HG02623 (cell line): ENCODE measurements around the gene GLT8D1.
"Not testable (repeated sequence)": the region's sequence is repeated elsewhere in the genome, so short reads cannot be mapped to it uniquely, and the experiment has no call there.

Experiments used
- ATAC-seq: cut with Tn5 transposase; IDR thresholded peaks from one replicate; pipeline ENCODE4 v1.9.1; 2021; ENCODE audit warnings: moderate library complexity; ENCODE audit not compliant: unreplicated experiment

GLT8D1 gene

DNA sequence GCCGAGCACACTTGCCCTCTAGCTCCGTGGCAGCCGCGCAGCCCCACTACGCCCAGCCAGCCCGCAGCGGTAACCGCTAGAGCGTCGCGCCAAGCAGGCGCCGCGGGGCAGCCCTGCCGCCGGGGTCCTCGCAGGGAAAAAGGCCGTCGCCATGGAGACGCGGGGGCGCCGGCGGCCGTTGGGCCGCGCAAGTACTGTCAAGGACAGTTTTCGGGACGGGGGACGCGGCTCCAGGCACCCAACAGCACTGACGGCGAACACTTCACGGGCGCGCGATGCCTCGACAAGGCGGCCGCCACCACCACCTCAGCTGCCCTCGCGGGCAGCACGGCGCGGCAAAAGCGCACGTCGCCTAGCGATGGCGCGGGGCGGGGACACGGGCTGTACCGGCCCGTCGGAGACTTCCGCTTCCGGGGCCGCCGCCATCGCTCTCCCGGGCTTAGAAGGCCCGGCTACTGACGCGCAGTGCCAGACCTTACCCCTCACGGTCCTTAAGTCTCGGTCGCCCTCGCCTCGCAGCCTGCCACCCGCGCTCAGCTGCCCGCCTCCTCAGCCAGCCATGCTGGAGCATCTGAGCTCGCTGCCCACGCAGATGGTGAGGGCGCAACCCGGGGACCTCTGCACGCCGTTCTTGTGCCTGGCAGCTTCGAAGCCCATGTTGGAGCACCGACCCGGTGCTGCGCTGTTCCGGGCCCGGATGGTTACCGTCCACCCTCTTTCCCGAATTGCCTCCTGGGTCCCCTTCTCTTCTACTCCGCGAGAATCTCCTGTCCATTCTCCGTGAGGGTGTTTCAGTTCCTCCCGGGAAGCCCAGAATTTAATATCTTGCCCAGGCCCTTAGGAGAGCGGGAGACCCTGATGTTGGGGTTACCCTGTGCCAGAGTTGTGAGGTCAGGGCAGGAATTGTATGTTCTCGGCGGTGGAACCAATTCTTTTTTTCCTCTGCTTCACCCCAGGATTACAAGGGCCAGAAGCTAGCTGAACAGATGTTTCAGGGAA is at the start of gene GLT8D1, which contains the start of gene SPCS1:
Gene GLT8D1 (minus strand): TSS at position 104 of the 999 bp plus-strand sequence. CDS start 5,331 bp downstream, outside the sequence.
Gene SPCS1 (plus strand): TSS at position 419 of the 999 bp plus-strand sequence. CDS start 141 bp downstream, at position 560.
- ATAC-seq, result peak; percentile 65

DNA sequence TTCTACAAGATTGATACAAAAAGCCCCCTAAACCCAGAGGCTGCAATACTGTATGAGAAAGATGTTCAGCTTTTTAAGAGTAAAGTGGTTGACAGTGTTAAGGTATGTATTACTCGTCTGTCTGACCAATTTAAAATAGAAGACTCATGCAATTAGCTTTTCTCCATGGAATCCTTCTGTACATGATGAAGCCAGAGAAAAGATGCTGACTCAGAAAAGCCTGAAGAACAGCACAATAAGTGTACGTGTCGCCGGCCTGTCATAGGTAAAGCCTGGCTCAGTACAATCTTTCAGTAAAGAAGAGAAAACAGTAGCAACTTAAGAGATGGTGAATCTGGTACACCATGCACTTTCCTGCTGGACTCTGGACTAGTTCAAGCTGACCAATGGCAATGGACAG is 48.8 kb upstream of the GLT8D1 start:
- ATAC-seq, result no peak

DNA sequence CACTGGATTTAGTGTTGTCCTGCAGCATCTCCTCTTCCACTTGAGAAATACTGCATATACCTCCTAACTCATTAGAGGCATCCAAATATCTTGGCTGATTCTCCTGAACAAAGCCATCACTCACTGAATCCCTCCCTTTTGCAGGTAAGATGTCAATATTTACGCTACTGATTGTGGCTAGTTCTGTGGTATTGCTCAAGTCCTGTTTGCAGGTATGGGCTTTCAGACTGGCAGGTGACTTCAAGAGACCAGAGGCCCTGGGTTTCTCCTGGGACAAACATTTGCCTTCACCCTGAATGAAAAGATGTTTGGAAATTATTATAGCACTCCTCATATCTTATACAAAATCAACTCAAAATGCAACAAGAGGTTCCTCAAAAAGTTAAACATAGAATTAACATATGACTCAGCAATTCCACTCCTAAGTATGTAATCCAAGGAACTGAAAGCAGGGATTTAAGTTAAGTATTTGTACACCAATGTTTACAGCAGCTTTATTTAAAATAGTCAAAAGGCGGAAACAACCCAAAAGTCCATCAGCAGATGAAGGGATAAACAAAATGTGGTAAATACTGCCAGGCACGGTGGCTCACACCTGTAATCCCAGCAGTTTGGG is 46.6 kb upstream of the GLT8D1 start:
- no peak for ATAC-seq

DNA sequence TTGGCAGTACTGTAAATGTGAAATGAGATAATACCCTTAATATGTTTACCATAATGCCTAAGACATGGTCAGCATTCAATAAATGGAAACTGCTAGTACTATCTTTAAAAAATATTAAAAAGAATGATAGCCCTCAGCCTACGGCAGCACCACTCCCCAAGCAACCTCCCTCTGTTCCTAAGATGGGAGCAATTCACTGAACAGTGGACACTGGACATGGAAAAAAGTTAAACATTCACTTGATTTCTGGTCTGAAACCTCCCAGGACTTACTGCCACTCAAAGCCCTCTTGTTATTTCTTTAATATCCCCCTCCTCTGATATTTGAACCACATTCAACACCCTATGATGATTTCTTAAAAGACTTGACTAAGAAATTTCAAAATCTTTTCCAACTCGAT is 38.1 kb upstream of the GLT8D1 start:
- ATAC-seq, result no peak

- no peak for ATAC-seq
These were observed 37.6 kb upstream of the GLT8D1 start for GRCh38 chr3:52743152-52743551.

DNA sequence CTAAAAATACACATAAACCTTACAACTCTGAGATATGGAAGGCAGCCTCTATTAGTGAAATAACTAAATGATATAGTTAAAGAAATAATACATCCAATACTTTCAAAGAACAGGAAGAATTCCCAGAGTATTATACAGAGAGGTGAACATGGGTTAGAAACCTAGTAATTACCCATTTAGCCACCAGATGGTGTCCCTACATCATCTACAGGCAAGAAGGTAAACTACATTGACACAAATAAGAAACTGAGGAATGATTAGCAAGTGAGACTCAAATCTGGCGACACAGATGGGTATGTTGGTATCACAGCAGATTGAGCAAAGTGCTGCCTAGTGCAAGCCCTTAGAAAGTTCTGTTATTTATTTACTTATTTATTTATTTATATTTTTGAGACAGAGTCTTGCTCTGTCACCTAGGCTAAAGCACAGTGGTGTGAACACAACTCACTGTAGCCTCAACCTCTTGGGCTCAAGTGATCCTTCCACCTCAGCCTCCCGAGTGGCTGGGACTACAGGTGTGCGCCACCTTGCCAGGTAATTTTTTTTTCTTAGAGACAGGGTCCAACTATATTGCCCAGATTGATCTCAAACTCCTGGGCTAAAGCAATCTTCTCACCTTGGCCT is 36.9 kb upstream of the GLT8D1 start:
- ATAC-seq, result no peak

- ATAC-seq, result no peak
These were observed 34.1 kb upstream of the GLT8D1 start for GRCh38 chr3:52739730-52740129.

GRCh38 chr3:52733256-52733891 is 27.8 kb upstream of the GLT8D1 start:
- no peak for ATAC-seq

- ATAC-seq, result no peak
These were observed 26.0 kb upstream of the GLT8D1 start for GRCh38 chr3:52731590-52731989.

GRCh38 chr3:52730681-52731080 is 25.1 kb upstream of the GLT8D1 start:
- ATAC-seq, result no peak

DNA sequence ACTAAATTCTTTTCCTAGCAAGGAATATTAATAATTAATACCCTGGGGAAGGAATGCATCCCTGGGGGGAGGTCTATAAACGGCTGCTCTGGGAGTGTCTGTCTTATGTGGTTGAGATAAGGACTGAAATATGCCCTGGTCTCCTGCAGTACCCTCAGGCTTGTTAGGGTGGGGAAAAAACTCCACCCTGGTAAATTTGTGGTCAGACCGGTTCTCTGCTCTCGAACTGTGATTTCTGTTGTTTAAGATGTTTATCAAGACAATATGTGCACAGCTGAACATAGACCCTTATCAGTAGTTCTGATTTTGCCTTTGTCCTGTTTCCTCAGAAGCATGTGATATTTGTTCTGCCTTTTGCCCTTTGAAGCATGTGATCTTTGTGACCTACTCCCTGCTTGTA is 23.2 kb upstream of the GLT8D1 start:
- not testable (repeated sequence) for ATAC-seq

- ATAC-seq, result no peak
These were observed 18.9 kb upstream of the GLT8D1 start for GRCh38 chr3:52724511-52724910.

DNA sequence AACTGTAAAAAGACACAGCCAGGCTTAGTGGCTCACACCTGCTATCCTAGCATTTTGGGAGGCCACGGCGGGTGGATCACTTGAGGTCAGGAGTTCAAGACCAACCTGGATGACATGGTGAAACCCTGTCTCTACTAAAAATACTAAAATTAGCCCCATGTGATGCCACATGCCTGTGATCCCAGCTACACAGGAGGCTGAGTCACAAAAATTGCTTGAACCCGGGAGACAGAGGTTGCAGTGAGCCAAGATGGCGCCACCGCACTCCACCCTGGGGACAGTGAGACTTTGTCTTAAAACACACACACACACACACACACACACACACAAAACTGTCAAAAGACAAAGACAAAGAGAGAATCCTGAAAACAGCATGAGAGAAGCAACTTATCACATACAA is 18.3 kb upstream of the GLT8D1 start:
- ATAC-seq, result no peak

- no peak for ATAC-seq
These were observed 16.9 kb upstream of the GLT8D1 start for GRCh38 chr3:52722491-52722890.

DNA sequence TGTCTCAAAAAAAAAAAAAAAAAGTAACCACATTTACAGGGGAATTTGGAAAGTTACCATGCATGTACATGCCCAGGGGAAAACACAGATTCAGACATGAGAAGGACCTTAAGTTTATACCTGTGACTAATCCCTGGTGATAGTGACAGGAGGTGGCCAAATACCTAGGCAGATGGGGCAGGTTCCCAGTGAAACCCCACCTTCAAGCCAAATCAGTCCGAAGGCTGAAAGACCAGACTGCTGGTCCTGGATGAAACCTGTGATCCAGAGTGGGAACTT is 16.1 kb upstream of the GLT8D1 start:
- ATAC-seq, result no peak

DNA sequence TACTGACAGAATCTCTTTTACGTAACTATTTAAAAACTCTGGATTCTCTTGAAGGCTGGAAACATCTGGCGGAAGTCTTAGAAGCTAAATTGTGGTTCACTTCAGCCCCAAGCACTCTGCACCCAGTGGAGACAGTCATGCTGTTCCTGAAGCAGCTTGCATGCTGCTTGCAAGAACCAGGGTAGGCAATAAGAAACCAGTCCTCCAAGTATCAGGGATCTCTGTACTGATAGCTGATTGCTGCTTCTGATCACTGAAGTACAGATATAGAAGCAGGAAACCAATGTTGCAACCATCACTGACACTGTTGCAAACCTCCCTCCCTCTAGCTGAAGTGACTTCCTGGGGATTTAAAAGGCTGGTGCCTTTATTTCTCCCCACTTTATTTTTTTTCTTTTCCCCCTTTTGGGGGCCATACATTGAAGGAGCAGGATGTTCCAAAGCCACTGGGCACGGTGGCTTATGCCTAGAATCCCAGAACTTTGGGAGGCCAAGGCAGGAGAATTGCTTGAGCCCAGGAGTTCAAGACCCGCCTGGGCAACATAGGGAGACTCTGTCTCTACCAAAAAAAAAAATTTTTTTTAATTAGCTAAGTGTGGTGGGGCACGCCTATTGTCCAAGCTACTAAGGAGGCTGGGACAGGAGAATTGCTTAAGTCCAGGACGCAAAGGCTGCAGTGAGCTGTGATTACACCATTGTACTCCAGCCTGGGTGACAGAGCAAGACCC is 15.6 kb upstream of the GLT8D1 start:
- no peak for ATAC-seq

GRCh38 chr3:52719618-52720017 is 14.0 kb upstream of the GLT8D1 start:
- no peak for ATAC-seq

DNA sequence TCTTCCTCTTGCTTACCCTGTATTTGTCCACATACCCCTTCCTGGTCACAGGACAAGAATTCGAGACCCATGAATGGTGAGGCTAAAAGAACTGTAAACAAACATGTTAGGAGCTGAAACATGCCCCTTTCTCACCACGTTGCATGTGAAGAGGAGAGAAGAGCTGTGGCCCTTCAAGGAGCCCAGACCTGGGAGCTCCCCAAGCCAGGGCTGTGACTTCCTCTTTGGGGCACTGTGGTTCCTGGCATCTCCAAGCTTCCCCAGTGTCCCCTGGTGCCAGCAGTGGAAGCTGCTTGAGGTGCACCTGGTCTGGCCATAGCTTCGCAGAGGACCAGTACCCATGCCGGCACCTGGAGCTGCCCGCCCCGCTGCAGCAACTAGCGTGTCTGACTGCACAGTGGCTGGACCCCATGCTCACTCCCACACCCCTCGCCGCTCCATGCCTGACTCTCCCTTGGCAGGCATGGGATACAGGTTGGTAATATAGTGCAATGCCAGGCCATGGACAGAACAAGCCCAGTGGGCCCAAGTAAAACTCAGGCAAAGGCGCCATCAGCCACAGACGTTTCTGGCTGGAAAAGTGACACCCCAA is 10.2 kb upstream of the GLT8D1 start:
- no peak for ATAC-seq

DNA sequence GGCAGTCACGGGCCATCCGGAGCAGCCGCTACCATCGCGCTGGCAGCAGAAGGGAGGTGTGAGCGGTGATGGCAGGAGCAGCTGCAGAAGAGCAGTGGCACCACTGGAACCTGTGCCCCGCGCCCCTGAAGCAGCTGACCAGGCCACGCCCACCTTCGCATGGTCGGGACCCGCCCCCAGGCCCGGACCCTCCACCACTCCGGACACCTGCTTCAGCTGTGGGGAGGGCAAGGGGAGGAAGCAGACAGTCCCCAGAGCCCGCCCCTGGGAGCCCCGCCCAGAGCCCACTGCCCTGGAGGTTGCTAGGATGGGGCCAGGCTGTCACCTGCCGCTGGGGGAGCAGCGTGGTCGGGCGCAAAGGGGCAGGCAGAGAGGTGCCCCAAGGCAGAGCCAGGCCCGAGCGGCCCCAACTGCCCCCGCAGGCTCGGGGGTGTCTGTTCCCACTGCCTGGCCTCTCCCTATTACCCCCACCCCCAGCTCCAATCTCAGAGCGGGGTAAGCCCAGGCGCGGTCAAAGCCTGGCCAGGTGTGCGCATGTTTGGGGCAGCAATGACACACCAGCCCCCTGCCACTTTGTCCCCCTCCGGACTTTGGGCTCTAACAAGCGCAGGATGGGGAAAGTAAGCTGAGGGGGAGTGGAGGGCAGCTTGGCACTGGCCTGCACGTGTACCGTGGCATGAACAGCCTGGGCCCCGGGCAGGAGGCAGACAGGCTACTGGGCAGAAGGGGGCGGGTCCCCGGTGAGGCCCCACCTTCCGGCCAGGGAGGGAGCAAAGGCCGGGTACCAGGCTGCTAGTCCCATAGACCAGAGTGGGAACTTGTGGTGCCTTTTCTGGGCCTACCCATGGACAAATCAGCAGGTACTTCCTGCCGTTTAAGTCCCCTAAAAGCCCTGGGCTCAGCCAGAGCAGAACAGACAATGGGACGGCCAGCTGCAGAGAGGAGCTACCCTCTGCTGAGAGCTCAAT is 9.0 kb upstream of the GLT8D1 start:
- no peak for ATAC-seq
